ENCODE measurements around the gene TPM4.

The TPM4 gene

GRCh38 chr19:16076154-16076957, at the start of gene TPM4:
Gene TPM4 (plus strand): TSS chr19:16076495. CDS start chr19:16076566, 71 bp downstream.
- TF ChIP-seq CREB1 (IDR thresholded peaks at IDR 0.05; ENCODE audit: low read depth) (peak; percentile 88), YY1 (IDR thresholded peaks at IDR 0.05; ENCODE audit: low read depth) (peak; percentile 59; the same call in 1 of the 2 replicates), EP300 (IDR thresholded peaks at IDR 0.05; ENCODE audit: borderline replicate concordance) (peak; percentile 35; the same call in 1 of the 2 replicates), USF1 (IDR thresholded peaks at IDR 0.05) (peak; percentile 9; the same call in 1 of the 2 replicates), NFIC (IDR thresholded peaks at IDR 0.05) (no peak; the same call in 1 of the 2 replicates), EGR1 (IDR thresholded peaks at IDR 0.05) (no peak; the same call in 1 of the 2 replicates), RAD21 (IDR thresholded peaks at IDR 0.05; ENCODE audit: low read depth) (no peak)

DNA sequence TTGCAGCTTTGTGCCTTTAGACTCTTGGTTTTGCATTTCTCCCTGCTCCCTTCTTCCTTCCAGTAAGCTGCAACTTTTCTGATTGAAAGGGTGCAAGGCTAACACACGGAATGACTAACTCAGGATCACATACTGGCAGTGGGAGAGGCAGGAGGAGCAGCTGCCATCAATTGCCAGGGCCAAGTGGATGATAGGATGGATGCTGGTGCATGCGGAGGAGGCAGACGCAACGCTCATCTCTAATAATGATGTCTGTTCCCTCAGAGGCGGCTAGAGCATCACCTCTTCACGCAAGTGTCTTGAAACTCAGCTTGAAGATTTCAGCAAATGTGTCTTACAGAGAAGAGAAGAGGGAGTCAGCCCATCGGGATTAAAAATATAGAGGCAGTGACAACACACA, 49.5 kb upstream of the TPM4 start:
- no peak for TF ChIP-seq REST (IDR thresholded peaks at IDR 0.05; ENCODE audit: low read depth)
- no peak for TF ChIP-seq TAF1 (IDR thresholded peaks at IDR 0.05; ENCODE audit: low read depth)
- no peak for TF ChIP-seq FOXM1 (IDR thresholded peaks at IDR 0.05; ENCODE audit: borderline replicate concordance, low read depth)
- TF ChIP-seq YY1 (IDR thresholded peaks at IDR 0.05; ENCODE audit: low read depth), result no peak
- TF ChIP-seq EGR1 (IDR thresholded peaks at IDR 0.05), result no peak
- no peak for TF ChIP-seq EP300 (IDR thresholded peaks at IDR 0.05; ENCODE audit: borderline replicate concordance)

- TF ChIP-seq FOXM1 (IDR thresholded peaks at IDR 0.05; ENCODE audit: borderline replicate concordance, low read depth) (no peak), NFIC (IDR thresholded peaks at IDR 0.05) (no peak), TAF1 (IDR thresholded peaks at IDR 0.05; ENCODE audit: low read depth) (no peak), TEAD4 (IDR thresholded peaks at IDR 0.05) (no peak), USF1 (IDR thresholded peaks at IDR 0.05) (no peak), CREB1 (IDR thresholded peaks at IDR 0.05; ENCODE audit: low read depth) (no peak), YY1 (IDR thresholded peaks at IDR 0.05; ENCODE audit: low read depth) (no peak), REST (IDR thresholded peaks at IDR 0.05; ENCODE audit: low read depth) (no peak), RAD21 (IDR thresholded peaks at IDR 0.05; ENCODE audit: low read depth) (no peak), EP300 (IDR thresholded peaks at IDR 0.05; ENCODE audit: borderline replicate concordance) (no peak), CEBPB (IDR thresholded peaks at IDR 0.05) (no peak), TCF12 (IDR thresholded peaks at IDR 0.05; ENCODE audit: low read depth) (no peak), ZBTB7A (IDR thresholded peaks at IDR 0.05; ENCODE audit: low read depth) (no peak), EGR1 (IDR thresholded peaks at IDR 0.05) (no peak)
- TF ChIP-seq, protein P1, sequence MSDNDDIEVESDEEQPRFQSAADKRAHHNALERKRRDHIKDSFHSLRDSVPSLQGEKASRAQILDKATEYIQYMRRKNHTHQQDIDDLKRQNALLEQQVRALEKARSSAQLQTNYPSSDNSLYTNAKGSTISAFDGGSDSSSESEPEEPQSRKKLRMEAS (IDR thresholded peaks at IDR 0.05), result no peak
These were observed 48.8 kb upstream of the TPM4 start for GRCh38 chr19:16027528-16027927.

GRCh38 chr19:16030964-16031871, 45.1 kb upstream of the TPM4 start:
- no peak for TF ChIP-seq EGR1 (IDR thresholded peaks at IDR 0.05)
- no peak for TF ChIP-seq YY1 (IDR thresholded peaks at IDR 0.05; ENCODE audit: low read depth)
- no peak for TF ChIP-seq TAF1 (IDR thresholded peaks at IDR 0.05; ENCODE audit: low read depth)
- no peak for TF ChIP-seq TEAD4 (IDR thresholded peaks at IDR 0.05)
- no peak for TF ChIP-seq TCF12 (IDR thresholded peaks at IDR 0.05; ENCODE audit: low read depth)
- TF ChIP-seq ZBTB7A (IDR thresholded peaks at IDR 0.05; ENCODE audit: low read depth), result no peak
- no peak for TF ChIP-seq CEBPB (IDR thresholded peaks at IDR 0.05)
- no peak for TF ChIP-seq RAD21 (IDR thresholded peaks at IDR 0.05; ENCODE audit: low read depth)
- TF ChIP-seq NFIC (IDR thresholded peaks at IDR 0.05), result no peak
- TF ChIP-seq, protein P1 (IDR thresholded peaks at IDR 0.05), result no peak
- TF ChIP-seq REST (IDR thresholded peaks at IDR 0.05; ENCODE audit: low read depth), result no peak
- no peak for TF ChIP-seq USF1 (IDR thresholded peaks at IDR 0.05)
- no peak for TF ChIP-seq FOXM1 (IDR thresholded peaks at IDR 0.05; ENCODE audit: borderline replicate concordance, low read depth)
- TF ChIP-seq CREB1 (IDR thresholded peaks at IDR 0.05; ENCODE audit: low read depth), result no peak
